ENCODE results near the gene CCL16. TPM values are rescaled to one million over a fixed set of nuclear protein-coding genes. Genes with fewer than 3 reads are reported as not detected.
A peak's percentile ranks its signal among the peaks of the same experiment; 100 is the strongest.

Gene CCL16
- total RNA-seq, 1 donor from 2014 or later, result 0.50 TPM

- intact Hi-C loops (cut with DNase I), result no loop called here
Measured at GRCh38 chr17:35973333-35974260, 7.7 kb downstream of the CCL16 start.

DNA sequence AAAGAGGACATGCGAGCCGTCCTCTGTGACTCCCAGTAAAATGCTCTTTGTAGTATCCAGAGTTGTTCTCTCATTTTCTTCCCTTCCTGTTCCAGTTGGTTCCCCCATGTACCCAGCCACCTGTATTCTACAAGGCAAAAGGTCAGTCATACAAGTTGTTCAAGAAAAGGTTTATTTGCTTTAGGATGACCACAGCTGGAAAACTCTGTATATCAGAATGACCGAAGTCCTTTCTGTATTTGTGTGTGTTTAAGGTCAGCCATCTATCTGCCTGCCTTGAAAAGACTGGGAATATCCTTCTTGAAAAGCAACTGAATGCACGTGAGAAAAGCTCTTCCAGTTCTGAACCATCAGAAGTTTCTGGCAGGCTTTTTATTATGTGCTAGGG lies 8.4 kb downstream of the CCL16 start:
- H3K4me1 ChIP-seq, result peaks cover 15% of the 10 kb centered on the region
- intact Hi-C loops (cut with DNase I), result no loop called here
- no peaks in the 10 kb centered on the region for H3K9me3 ChIP-seq
- H3K27me3 ChIP-seq (ENCODE audit: low read depth), result no peaks in the 10 kb centered on the region
- no peak overlapping the region for H3K4me3 ChIP-seq
- H3K36me3 ChIP-seq, result no peaks in the 10 kb centered on the region
- ATAC-seq (no peak), DNase-seq (no peak)
- TF ChIP-seq, protein P1, sequence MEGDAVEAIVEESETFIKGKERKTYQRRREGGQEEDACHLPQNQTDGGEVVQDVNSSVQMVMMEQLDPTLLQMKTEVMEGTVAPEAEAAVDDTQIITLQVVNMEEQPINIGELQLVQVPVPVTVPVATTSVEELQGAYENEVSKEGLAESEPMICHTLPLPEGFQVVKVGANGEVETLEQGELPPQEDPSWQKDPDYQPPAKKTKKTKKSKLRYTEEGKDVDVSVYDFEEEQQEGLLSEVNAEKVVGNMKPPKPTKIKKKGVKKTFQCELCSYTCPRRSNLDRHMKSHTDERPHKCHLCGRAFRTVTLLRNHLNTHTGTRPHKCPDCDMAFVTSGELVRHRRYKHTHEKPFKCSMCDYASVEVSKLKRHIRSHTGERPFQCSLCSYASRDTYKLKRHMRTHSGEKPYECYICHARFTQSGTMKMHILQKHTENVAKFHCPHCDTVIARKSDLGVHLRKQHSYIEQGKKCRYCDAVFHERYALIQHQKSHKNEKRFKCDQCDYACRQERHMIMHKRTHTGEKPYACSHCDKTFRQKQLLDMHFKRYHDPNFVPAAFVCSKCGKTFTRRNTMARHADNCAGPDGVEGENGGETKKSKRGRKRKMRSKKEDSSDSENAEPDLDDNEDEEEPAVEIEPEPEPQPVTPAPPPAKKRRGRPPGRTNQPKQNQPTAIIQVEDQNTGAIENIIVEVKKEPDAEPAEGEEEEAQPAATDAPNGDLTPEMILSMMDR (IDR thresholded peaks at IDR 0.05), result no peak
- H3K27ac ChIP-seq, result no peak overlapping the region

More at GRCh38 chr17:35973333-35974260, 7.7 kb downstream of the CCL16 start:
- Histone ChIP-seq H3K27me3 (ENCODE audit: low read depth) (no peaks in the 10 kb centered on the region), H3K36me3 (no peaks in the 10 kb centered on the region), H3K9me3 (no peaks in the 10 kb centered on the region), H3K4me3 (no peak overlapping the region), H3K4me1 (peaks cover 15% of the 10 kb centered on the region), H3K27ac (peak overlapping the region; percentile 24)
- TF ChIP-seq, protein P1 (IDR thresholded peaks at IDR 0.05), result no peak
- no peak for ATAC-seq
- DNase-seq, result no peak

- Histone ChIP-seq H3K4me3 (no peak overlapping the region), H3K9me3 (no peaks in the 10 kb centered on the region), H3K27me3 (ENCODE audit: low read depth) (no peaks in the 10 kb centered on the region), H3K4me1 (peaks cover 15% of the 10 kb centered on the region), H3K36me3 (no peaks in the 10 kb centered on the region), H3K27ac (no peak overlapping the region)
- TF ChIP-seq, protein P1 (IDR thresholded peaks at IDR 0.05), result no peak
- intact Hi-C loops (cut with DNase I), result no loop called here
- ATAC-seq (no peak), DNase-seq (no peak)
Measured at GRCh38 chr17:35972535-35972934, 8.8 kb downstream of the CCL16 start.

GRCh38 chr17:35972066-35972465 lies 9.2 kb downstream of the CCL16 start:
- TF ChIP-seq, protein P1 (IDR thresholded peaks at IDR 0.05), result no peak
- peaks cover 15% of the 10 kb centered on the region for H3K4me1 ChIP-seq
- H3K9me3 ChIP-seq, result no peaks in the 10 kb centered on the region
- no peak overlapping the region for H3K4me3 ChIP-seq
- intact Hi-C loops (cut with DNase I), result no loop called here
- no peaks in the 10 kb centered on the region for H3K27me3 ChIP-seq (ENCODE audit: low read depth)
- DNase-seq (no peak), ATAC-seq (no peak)
- no peak overlapping the region for H3K27ac ChIP-seq
- no peaks in the 10 kb centered on the region for H3K36me3 ChIP-seq

GRCh38 chr17:35969558-35970380 lies 11.5 kb downstream of the CCL16 start:
- no peak overlapping the region for H3K27ac ChIP-seq
- H3K4me3 ChIP-seq, result no peak overlapping the region
- intact Hi-C loops (cut with DNase I), result loop anchor here (10.0 kb wide), 1 partner anchor 175 kb away; no protein-coding TSS in a partner anchor
- peak; percentile 77 to 88 for ATAC-seq
- no peaks in the 10 kb centered on the region for H3K27me3 ChIP-seq (ENCODE audit: low read depth)
- H3K36me3 ChIP-seq, result no peaks in the 10 kb centered on the region
- peak; percentile 59 for DNase-seq
- TF ChIP-seq, protein P1 (IDR thresholded peaks at IDR 0.05), result peak; percentile 86
- peaks cover 15% of the 10 kb centered on the region for H3K4me1 ChIP-seq
- H3K9me3 ChIP-seq, result no peaks in the 10 kb centered on the region

Data from lower lobe of right lung (tissue), 2 donors.